Astrocyte of the spinal cord (primary cell): Measurements from ENCODE around the gene MRC1.
"Not testable (repeated sequence)": the region's sequence is repeated elsewhere in the genome, so short reads cannot be mapped to it uniquely, and the experiment has no call there.

Source experiments
- DNase-seq: peaks from one replicate; pipeline ENCODE4 v3.0.0; 2011; ENCODE audit warnings: low read depth, low spot score
- H3K4me3 ChIP-seq: 2 replicates; pipeline ENCODE4 v1.5.1; 2011; ENCODE audit warnings: low read depth, mild to moderate bottlenecking, low read length, moderate library complexity
- CTCF ChIP-seq: IDR thresholded peaks from 2 replicates; pipeline ENCODE4 v1.5.1; 2012; ENCODE audit warnings: low read depth, mild to moderate bottlenecking, low read length, inconsistent platforms
- in situ Hi-C: cut with HindIII; loops from 2 replicates; pipeline ENCODE4 v1.10.0; 2017; ENCODE audit warnings: low sequenced_read_pairs

MRC1 gene

GRCh38 chr10:17921378-17921777 lies 112.2 kb downstream of the MRC1 start:
- in situ Hi-C loops: no loop called here
- no peak for DNase-seq
- H3K4me3 ChIP-seq: no peak overlapping the region
- TF ChIP-seq CTCF: no peak

- no peak overlapping the region for H3K4me3 ChIP-seq
- in situ Hi-C loops: no loop called here
- TF ChIP-seq CTCF: no peak
- DNase-seq: peak; percentile 92
Measured at GRCh38 chr10:17923728-17924127, 114.6 kb downstream of the MRC1 start.

- TF ChIP-seq CTCF: no peak
- in situ Hi-C loops: no loop called here
- H3K4me3 ChIP-seq: no peak overlapping the region
- no peak for DNase-seq
Measured at GRCh38 chr10:17943033-17943745, 134.0 kb downstream of the MRC1 start.

- DNase-seq, in situ Hi-C loops, H3K4me3 ChIP-seq: not testable (repeated sequence)
Measured at GRCh38 chr10:17950269-17950668, 141.1 kb downstream of the MRC1 start.

GRCh38 chr10:17950726-17951125 lies 141.6 kb downstream of the MRC1 start:
- no peak for DNase-seq
- TF ChIP-seq CTCF: no peak
- no peak overlapping the region for H3K4me3 ChIP-seq
- in situ Hi-C loops: no loop called here

GRCh38 chr10:17951868-17952371 lies 142.8 kb downstream of the MRC1 start, which contains the start of gene SLC39A12:
TSS of gene SLC39A12 (plus strand) at chr10:17951918. CDS start at chr10:17953277, 1,359 bp downstream.
- no peak within 1 kb of the TSS for H3K4me3 ChIP-seq
- TF ChIP-seq CTCF: no peak
- in situ Hi-C loops: no loop called here
- DNase-seq: peak; percentile 64

- in situ Hi-C loops, H3K4me3 ChIP-seq, DNase-seq: not testable (repeated sequence)
Measured at GRCh38 chr10:17954372-17954771, 145.2 kb downstream of the MRC1 start.
